ENCODE measurements around the gene GALR2. TPM values are rescaled to one million over a fixed set of nuclear protein-coding genes. Genes with fewer than 3 reads are reported as not detected.
A peak's percentile ranks its signal among the peaks of the same experiment; 100 is the strongest.

The GALR2 gene
- total RNA-seq, 1 donor = not detected

DNA sequence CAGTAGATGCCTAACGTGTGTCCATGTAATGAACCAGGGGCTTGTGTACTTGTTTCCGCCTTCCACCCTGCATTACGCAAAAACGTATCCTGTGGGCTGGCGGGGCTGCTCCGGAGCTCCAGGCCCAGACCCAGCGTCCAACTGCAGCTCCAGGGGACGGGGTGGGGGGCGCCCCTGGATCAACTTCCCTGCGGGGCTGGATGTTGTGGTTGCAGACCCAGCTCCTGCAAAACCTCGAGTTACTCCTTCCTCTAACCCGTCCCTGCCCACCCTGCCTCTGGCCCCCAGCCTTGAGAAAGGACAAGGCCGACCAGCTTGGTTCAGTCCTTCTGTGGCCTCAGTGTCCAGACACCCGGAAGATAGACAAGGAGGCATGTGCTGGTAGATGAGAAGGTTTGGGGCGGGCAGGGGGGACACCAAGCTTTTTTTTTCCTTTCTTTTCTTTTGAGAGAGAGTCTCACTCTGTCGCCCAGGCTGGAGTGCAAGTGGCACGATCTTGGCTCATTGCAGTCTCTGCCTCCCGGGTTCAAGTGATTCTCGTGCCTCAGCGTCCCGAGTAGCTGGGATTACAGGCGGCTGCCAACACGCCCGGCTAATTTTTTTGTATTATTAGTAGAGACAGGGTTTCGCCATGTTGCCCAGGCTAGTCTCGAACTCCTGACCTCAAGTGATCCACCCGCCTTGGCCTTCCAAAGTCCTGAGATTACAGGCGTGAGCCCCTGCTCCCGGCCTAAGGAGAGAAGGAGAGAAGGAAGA is 29.7 kb downstream of the GALR2 start:
- TF ChIP-seq, protein P1, sequence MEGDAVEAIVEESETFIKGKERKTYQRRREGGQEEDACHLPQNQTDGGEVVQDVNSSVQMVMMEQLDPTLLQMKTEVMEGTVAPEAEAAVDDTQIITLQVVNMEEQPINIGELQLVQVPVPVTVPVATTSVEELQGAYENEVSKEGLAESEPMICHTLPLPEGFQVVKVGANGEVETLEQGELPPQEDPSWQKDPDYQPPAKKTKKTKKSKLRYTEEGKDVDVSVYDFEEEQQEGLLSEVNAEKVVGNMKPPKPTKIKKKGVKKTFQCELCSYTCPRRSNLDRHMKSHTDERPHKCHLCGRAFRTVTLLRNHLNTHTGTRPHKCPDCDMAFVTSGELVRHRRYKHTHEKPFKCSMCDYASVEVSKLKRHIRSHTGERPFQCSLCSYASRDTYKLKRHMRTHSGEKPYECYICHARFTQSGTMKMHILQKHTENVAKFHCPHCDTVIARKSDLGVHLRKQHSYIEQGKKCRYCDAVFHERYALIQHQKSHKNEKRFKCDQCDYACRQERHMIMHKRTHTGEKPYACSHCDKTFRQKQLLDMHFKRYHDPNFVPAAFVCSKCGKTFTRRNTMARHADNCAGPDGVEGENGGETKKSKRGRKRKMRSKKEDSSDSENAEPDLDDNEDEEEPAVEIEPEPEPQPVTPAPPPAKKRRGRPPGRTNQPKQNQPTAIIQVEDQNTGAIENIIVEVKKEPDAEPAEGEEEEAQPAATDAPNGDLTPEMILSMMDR (IDR thresholded peaks at IDR 0.05; ENCODE audit: insufficient read depth, low read depth, low read length) = no peak
- DNase-seq (ENCODE audit: low read depth) = no peak

DNA sequence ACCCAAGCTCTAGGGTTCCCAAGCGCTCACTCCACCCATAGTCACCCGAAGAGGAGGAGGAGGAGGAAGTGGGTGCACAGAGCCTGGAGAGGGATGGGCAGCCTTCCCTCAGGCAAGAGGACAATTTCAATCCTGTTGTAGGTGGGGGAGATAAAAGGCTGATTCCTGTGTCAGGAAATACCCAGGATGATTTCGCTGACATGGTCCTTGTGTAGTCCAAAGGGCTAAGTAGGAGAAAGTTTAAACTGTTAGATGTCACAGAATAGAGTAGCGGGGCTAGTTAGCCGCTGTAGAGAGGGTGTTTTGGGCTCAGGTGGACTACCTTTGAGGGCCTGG is 30.3 kb downstream of the GALR2 start:
- H3K4me3 ChIP-seq (ENCODE audit: low read depth, low read length) = no peak overlapping the region
- TF ChIP-seq, protein P1 (IDR thresholded peaks at IDR 0.05; ENCODE audit: insufficient read depth, low read depth, low read length) = no peak
- no peak for DNase-seq (ENCODE audit: low read depth)

More for the DNA sequence above, 29.7 kb downstream of the GALR2 start:
- peak overlapping the region; percentile 94 for H3K4me3 ChIP-seq (ENCODE audit: low read depth, low read length)

DNA sequence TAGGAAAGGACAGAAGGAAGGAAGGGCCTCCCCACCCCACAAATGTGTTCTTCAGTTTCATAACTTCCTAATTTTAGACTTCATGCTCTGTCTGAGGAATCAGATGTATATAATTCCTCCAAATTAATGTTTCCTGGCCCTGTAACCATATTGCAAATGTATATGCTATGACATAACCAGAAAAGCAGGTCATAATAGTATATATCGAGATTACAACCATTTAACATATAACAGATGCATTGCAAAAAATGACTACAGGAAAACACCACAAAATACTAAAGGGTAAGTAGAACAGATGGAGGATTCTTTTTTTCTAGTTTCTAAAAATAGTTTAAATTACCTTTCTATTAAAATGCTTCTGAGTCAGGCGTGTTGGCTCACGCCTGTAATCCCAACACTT is 32.1 kb downstream of the GALR2 start:
- DNase-seq (ENCODE audit: low read depth) = no peak
- TF ChIP-seq, protein P1 (IDR thresholded peaks at IDR 0.05; ENCODE audit: insufficient read depth, low read depth, low read length) = no peak
- H3K4me3 ChIP-seq (ENCODE audit: low read depth, low read length) = no peak overlapping the region

DNA sequence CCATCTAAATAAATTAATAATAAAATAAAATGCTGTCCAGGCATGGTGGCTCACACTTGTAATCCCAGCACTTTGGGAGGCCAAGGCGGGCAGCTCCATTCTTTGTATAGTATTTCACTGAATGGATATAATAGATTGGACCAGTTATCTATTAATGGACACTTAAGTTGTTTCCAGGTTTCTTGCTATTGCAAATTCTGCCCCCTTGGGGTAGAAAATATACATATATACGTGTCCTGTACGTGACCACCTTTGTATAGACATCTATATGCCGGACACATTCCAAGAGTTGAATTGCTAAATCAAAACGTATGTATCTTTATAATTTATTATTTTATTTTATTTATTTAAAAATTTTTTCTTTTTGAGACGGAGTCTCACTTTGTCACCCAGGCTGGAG is 32.9 kb downstream of the GALR2 start:
- TF ChIP-seq, protein P1 (IDR thresholded peaks at IDR 0.05; ENCODE audit: insufficient read depth, low read depth, low read length) = peak; percentile 26
- H3K4me3 ChIP-seq (ENCODE audit: low read depth, low read length) = no peak overlapping the region
- DNase-seq (ENCODE audit: low read depth) = peak; percentile 23

DNA sequence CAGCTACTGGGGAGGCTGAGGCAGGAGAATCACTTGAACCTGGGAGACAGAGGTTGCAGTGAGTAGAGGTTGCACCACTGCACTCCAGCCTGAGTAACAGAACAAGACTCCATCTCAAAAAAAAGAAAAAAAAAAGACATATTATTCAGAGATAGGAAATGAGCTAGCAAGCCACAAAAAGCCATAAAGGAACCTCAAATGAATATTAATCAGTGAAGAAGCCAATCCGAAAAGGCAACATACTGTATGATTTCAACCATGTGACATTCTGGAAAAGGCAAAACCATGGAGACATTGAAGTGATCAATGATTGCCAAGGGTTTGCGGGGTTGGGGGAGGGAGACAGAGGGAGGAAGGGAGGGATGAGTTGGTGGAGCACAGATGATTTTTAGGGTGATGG is 37.4 kb downstream of the GALR2 start:
- TF ChIP-seq, protein P1 (IDR thresholded peaks at IDR 0.05; ENCODE audit: insufficient read depth, low read depth, low read length) = no peak
- DNase-seq (ENCODE audit: low read depth) = no peak
- H3K4me3 ChIP-seq (ENCODE audit: low read depth, low read length) = no peak overlapping the region

DNA sequence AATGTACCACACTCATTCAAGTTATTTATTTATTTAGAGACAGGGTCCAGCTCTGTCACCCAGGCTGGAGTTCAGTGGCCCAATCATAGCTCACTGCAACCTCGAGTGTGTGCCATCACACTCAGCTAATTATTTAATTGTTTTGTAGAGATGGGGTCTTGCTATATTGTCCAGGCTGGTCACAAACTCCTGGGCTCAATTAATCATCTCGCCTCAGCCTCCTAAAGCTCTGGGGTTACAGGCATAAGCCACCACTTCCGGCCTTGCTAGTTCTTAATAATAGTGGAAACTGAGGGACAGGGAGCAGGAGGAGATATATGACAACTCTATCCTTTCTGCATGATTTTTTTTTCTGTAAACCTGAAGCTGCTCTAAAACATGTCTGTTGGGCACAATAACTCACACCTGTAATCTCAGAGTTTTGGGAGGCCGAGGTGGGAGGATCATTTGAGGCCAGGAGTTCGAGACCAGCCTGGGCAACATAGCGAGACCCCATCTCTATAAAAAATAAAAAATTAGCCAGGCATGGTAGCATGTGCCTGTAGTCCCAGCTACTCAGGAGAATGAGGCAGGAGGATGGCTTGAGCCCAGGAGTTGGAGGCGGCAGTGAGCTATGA is 40.7 kb downstream of the GALR2 start:
- no peak for DNase-seq (ENCODE audit: low read depth)
- TF ChIP-seq, protein P1 (IDR thresholded peaks at IDR 0.05; ENCODE audit: insufficient read depth, low read depth, low read length) = no peak
- H3K4me3 ChIP-seq (ENCODE audit: low read depth, low read length) = no peak overlapping the region

All from fibroblast of villous mesenchyme (primary cell).